Neutrophil (primary cell): ENCODE results near the gene C1orf185.
"Not testable (repeated sequence)": the region's sequence is repeated elsewhere in the genome, so short reads cannot be mapped to it uniquely, and the experiment has no call there.

ENCODE experiments used
- H3K27ac ChIP-seq: fragments of 200-600 bp; sonication (generic); 2 replicates; pipeline ENCODE4 v1.5.1; 2016; ENCODE audit warnings: mild to moderate bottlenecking, moderate library complexity
- H3K27me3 ChIP-seq: fragments of 200-600 bp; sonication (generic); 2 replicates; pipeline ENCODE4 v1.6.0; 2016; ENCODE audit warnings: mild to moderate bottlenecking
- H3K36me3 ChIP-seq: fragments of 200-600 bp; sonication (generic); 2 replicates; pipeline ENCODE4 v1.5.1; 2017
- H3K4me1 ChIP-seq, 2 experiments: fragments of 200-600 bp in 1 of 2; sonication (generic) in 1 of 2; 1 replicate in 1 of 2; 2 replicates in 1 of 2; pipeline versions ENCODE4 v1.5.1 to v1.6.1; 2013 to 2016; ENCODE audit warnings: low read depth in 1 of 2, low read length in 1 of 2, mild to moderate bottlenecking in 1 of 2, moderate library complexity in 1 of 2; ENCODE audit not compliant: control insufficient read depth in 1 of 2, insufficient read depth in 1 of 2
- H3K4me3 ChIP-seq, 2 experiments: fragments of 200-600 bp in 1 of 2; sonication (generic) in 1 of 2; 1 replicate in 1 of 2; 2 replicates in 1 of 2; pipeline ENCODE4 v1.5.1; 2013 to 2016; ENCODE audit warnings: low read depth in 1 of 2, low read length in 1 of 2, mild to moderate bottlenecking in 1 of 2, moderate library complexity in 1 of 2
- H3K9me3 ChIP-seq: fragments of 200-600 bp; sonication (generic); 2 replicates; pipeline ENCODE4 v1.5.1; 2016
- TF ChIP-seq, protein P1 (sequence below): fragments of 200-600 bp; sonication (generic); IDR thresholded peaks from 2 replicates; pipeline ENCODE4 v1.5.1; 2016; ENCODE audit warnings: antibody characterized with exemption

C1orf185 gene

DNA sequence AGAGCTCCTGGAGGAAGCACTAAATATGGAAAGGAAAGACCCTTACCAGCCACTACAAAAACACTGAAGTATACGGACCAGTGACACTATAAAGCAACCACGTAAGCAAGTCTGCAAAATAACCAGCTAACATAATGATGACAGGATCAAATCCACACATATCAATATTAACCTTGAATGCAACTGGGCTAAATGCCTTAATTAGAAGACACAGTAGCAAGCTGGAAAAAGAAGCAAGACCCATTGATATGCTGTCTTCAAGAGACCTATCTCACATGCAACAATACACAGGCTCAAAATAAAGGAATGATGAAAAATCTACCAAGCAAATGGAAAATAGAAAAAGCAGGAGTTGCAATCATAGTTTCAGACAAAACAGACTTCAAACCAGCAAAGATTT lies 31.0 kb downstream of the C1orf185 start:
- TF ChIP-seq, protein P1, sequence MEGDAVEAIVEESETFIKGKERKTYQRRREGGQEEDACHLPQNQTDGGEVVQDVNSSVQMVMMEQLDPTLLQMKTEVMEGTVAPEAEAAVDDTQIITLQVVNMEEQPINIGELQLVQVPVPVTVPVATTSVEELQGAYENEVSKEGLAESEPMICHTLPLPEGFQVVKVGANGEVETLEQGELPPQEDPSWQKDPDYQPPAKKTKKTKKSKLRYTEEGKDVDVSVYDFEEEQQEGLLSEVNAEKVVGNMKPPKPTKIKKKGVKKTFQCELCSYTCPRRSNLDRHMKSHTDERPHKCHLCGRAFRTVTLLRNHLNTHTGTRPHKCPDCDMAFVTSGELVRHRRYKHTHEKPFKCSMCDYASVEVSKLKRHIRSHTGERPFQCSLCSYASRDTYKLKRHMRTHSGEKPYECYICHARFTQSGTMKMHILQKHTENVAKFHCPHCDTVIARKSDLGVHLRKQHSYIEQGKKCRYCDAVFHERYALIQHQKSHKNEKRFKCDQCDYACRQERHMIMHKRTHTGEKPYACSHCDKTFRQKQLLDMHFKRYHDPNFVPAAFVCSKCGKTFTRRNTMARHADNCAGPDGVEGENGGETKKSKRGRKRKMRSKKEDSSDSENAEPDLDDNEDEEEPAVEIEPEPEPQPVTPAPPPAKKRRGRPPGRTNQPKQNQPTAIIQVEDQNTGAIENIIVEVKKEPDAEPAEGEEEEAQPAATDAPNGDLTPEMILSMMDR, result no peak
- peaks cover 17% of the 10 kb centered on the region for H3K27me3 ChIP-seq
- peaks cover 3% of the 10 kb centered on the region for H3K9me3 ChIP-seq

DNA sequence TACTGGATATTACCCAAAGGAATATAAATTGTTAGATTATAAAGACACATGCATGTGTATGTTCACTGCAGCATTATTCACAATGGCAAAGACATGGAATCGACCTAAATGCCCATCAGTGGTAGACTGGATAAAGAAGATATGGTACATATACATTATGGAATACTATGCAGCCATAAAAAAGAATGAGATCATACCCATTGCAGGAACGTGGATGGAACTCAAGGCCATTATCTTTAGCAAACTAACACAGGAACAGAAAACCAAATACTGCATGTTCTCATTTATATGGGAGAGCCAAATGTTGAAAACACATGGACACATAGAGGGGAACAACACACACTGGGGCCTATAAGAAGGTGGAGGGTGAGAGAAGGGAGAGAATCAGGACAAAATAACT lies 35.7 kb downstream of the C1orf185 start:
- not testable (repeated sequence) for H3K27ac ChIP-seq, H3K9me3 ChIP-seq, H3K4me1 ChIP-seq, H3K4me3 ChIP-seq, H3K36me3 ChIP-seq
- H3K27me3 ChIP-seq, result peaks cover 43% of the 10 kb centered on the region

More for the DNA sequence above, 31.0 kb downstream of the C1orf185 start:
- Histone ChIP-seq H3K36me3 (no peaks in the 10 kb centered on the region), H3K27ac (no peak overlapping the region), H3K4me3 (no peak overlapping the region), H3K4me1 (no peaks in the 10 kb centered on the region)

DNA sequence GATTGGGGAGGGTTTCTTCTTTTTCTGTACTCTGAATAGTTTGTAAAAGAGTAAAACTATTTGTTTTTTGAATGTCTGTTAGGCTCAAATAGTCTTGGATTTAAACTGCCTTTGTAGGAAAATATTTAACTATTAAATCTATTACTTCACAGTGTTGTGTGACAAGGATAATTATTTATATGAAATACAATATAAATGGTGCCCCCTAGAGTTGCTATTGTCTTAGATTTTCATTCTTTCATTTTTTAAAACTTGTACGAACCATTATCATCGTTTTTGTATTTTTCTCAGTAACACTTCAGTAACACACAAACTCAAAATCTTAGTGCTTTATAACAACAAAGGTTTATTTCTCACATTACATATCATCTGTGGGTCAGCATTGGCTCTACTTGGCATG lies 37.4 kb downstream of the C1orf185 start:
- TF ChIP-seq, protein P1, result no peak
- Histone ChIP-seq H3K4me3 (no peak overlapping the region), H3K27ac (no peak overlapping the region), H3K9me3 (no peaks in the 10 kb centered on the region), H3K4me1 (no peaks in the 10 kb centered on the region), H3K27me3 (peaks cover 60% of the 10 kb centered on the region), H3K36me3 (no peaks in the 10 kb centered on the region)

DNA sequence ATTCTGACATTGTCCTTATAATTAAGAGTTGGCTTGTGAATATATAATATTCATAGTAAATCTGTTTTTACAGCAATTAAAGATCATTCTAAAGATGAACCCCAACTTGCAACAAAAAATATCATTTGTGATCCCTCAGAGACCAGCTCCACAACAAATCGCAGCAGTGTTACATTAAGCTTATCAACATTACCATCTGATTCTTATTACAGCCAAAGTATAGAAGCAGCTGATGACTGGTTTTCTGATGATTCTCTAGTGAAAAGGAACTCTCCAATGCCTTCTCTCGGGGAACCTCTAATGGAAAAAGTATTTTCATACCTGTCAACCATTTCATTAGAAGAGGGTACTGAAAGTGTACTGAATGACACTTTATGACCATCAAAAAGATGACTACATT lies 45.4 kb downstream of the C1orf185 start:
- H3K27me3 ChIP-seq, result peaks cover 47% of the 10 kb centered on the region
- H3K27ac ChIP-seq, result no peak overlapping the region
- H3K9me3 ChIP-seq, result no peaks in the 10 kb centered on the region
- H3K4me1 ChIP-seq, result no peaks in the 10 kb centered on the region
- no peaks in the 10 kb centered on the region for H3K36me3 ChIP-seq
- TF ChIP-seq, protein P1, result no peak
- no peak overlapping the region for H3K4me3 ChIP-seq

DNA sequence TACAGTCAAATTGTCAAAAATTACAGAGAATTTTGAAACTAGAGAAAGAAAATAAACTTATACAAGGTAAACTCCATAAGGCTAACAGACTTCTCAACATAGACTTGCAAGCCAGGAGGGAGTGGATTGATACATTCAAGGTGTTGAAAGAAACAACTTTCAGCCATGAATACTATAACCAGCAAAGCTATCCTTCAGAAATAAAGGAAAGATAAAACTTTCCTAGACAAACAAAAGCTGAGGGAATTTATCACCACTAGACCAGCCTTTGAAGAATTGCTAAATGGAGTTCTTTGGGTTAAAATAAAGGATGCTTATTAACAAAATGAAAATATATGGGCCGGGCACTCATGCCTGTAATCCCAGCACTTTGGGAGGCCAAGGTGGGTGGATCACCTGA lies 52.7 kb downstream of the C1orf185 start:
- no peak overlapping the region for H3K4me3 ChIP-seq
- TF ChIP-seq, protein P1, result no peak
- H3K27ac ChIP-seq, result no peak overlapping the region
- H3K36me3 ChIP-seq, result no peaks in the 10 kb centered on the region
- H3K27me3 ChIP-seq, result no peaks in the 10 kb centered on the region
- no peaks in the 10 kb centered on the region for H3K4me1 ChIP-seq
- H3K9me3 ChIP-seq, result no peaks in the 10 kb centered on the region

DNA sequence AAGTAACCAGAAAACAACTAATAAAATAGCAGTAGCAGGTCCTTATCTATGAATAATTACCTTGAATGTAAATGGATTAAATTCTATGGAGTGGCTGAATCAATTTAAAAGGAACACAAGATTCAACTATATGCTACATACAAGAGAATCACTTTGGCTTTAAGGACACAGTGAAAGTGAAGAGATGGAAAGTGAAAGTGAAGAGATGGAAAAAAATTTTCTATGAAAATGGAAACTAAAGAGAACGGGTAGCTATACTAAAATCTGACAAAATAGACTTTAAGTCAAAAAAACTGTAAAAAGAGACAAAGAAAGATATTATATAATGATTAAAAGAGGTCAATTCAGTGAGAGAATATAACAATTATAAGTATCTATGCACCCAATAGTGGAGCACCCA lies 54.7 kb downstream of the C1orf185 start:
- Histone ChIP-seq H3K27ac (no peak overlapping the region), H3K4me1 (no peaks in the 10 kb centered on the region), H3K4me3 (no peak overlapping the region), H3K9me3 (no peaks in the 10 kb centered on the region), H3K36me3 (no peaks in the 10 kb centered on the region), H3K27me3 (no peaks in the 10 kb centered on the region)
- TF ChIP-seq, protein P1, result no peak
